Measurements from ENCODE around the gene PANX1.
A peak's percentile ranks its signal among the peaks of the same experiment; 100 is the strongest.
"Not testable (repeated sequence)": the region's sequence is repeated elsewhere in the genome, so short reads cannot be mapped to it uniquely, and the experiment has no call there.

PANX1 gene, protein sequence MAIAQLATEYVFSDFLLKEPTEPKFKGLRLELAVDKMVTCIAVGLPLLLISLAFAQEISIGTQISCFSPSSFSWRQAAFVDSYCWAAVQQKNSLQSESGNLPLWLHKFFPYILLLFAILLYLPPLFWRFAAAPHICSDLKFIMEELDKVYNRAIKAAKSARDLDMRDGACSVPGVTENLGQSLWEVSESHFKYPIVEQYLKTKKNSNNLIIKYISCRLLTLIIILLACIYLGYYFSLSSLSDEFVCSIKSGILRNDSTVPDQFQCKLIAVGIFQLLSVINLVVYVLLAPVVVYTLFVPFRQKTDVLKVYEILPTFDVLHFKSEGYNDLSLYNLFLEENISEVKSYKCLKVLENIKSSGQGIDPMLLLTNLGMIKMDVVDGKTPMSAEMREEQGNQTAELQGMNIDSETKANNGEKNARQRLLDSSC

DNA sequence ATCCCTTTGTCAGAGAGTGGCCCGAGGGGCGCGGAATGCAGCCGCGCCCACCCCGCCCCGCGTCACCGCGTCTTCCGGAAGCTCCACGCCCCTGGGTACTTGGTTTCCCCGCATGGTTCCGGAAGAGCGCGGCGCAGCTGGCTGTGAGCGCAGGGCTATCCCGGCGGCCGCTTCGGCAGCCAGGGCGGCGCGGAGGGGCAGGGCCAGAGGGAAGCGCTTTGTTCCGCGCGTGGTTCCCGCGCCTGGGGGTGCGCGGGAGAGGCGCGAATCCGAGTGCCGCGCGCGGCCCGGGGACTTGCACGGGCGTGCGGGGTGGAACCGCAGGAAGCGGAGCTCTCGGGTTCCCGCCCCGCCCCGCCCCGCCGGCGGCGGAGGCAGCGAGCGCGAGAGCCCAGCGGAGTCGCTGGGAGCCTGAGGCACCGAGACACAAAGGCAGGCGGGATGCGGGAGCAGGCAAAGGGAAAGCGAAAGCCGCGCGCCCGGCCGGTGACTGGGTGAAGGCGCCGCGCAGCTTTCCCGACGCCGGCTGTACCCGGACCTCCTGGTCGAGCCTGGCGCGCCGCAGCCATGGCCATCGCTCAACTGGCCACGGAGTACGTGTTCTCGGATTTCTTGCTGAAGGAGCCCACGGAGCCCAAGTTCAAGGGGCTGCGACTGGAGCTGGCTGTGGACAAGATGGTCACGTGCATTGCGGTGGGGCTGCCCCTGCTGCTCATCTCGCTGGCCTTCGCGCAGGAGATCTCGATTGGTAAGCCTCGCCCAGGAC is at the start of gene PANX1:
PANX1 (plus strand) TSS at position 96 of the 766 bp plus-strand sequence; CDS start at position 568, 472 bp downstream.
- peak; percentile 84 for DNase-seq (ENCODE audit: low spot score)

GRCh38 chr11:94084164-94084563 is 44.5 kb upstream of the PANX1 start:
- DNase-seq (ENCODE audit: low spot score) = no peak

GRCh38 chr11:94088906-94089305 is 39.7 kb upstream of the PANX1 start:
- no peak for DNase-seq (ENCODE audit: low spot score)

DNA sequence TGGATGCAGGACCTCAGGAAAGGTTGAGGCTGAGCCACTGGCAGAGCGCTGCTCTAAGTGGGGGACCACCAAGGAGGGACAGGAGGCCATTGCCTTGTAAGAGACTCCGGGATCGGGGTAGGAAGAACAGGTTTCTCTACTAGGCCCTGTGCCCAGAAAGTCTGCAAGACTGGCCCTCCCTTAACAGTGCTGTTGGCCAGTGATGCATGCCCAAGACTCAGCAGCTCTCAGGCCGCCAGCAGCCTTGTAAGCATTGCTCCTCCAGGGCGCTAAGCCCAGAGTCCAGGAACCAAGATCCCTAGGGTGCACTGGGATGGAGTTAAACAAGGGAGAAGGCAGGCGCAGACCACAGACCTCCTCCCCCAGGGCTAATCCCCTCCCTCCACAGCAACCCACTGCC is 39.3 kb upstream of the PANX1 start:
- no peak for DNase-seq (ENCODE audit: low spot score)

DNA sequence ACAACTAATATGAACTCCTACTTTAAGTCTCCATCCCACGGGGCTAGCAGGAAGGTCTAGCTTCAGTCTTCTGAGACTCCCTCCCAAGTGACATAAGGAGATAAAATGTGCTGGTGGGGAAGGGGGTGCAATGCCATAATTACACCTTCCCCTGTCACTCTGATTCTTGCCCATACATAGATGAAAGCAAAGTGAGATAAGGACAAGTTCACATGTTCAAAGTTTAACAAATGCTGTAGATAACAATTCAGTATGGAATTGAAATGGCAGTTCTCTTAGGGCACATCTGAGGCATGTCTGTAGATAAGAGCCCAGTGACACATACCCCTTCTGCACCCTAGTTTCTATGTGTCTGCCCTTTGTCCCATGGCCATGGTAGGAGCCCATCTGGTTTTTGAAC is 38.2 kb upstream of the PANX1 start:
- DNase-seq (ENCODE audit: low spot score) = no peak

DNA sequence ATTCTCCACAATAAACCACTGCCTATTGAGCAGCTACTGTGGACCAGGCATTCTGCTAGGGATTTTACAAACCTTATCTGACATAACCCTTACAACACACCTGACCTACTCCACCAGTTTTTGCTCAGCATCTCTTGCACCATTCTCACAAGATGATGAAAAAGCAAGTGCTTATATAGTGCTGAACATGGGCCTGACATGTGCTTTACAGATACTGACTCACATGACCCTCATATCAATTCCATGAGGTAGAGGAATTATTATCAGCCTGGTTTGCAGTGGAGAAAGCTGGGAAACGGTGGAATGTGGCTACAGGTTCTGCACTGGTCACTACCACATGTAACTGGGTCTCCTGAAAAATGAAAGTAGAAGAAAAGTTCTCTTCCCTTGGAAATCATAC is 37.5 kb upstream of the PANX1 start:
- no peak for DNase-seq (ENCODE audit: low spot score)

GRCh38 chr11:94100253-94100652 is 28.4 kb upstream of the PANX1 start:
- no peak for DNase-seq (ENCODE audit: low spot score)

DNA sequence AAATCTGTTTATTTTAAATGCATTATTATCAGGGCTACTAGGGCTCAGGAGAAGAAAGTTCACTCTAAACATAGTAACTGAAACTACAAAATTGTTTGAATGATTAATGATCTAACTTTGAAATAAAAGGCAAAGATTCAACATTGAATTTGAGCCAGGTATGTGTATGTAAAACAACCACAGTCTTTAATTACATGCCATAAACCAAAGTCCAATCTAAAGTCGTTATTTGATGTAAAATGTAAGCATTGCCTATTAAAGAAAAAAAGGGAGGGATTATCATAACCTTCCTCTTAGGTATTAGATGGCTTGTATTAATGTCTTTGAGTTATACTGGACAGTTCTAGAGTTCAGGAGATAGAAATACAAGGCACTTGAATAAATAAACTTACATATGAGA is 25.2 kb upstream of the PANX1 start:
- DNase-seq (ENCODE audit: low spot score) = no peak

- DNase-seq (ENCODE audit: low spot score) = no peak
Observed at GRCh38 chr11:94104734-94105133, 23.9 kb upstream of the PANX1 start.

DNA sequence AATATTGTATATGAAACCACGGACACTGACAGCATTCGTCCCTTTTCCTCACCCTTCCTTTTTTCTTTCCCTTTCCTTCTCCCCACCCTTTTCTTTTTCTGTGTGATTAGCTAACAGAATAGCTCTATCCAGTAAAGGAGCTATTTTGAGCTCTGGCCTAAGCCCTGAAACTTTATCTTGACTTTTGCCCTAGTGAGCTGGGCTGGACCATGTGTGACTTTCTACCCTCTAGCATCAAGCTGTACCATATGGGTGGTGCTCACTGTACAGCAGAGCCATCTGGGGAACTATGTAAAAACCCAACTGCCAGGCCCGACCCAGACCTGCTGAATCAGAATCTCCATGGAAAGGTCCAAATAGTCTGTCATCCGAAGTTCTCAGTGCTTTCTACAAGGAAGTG is 21.9 kb upstream of the PANX1 start:
- DNase-seq (ENCODE audit: low spot score) = no peak

DNA sequence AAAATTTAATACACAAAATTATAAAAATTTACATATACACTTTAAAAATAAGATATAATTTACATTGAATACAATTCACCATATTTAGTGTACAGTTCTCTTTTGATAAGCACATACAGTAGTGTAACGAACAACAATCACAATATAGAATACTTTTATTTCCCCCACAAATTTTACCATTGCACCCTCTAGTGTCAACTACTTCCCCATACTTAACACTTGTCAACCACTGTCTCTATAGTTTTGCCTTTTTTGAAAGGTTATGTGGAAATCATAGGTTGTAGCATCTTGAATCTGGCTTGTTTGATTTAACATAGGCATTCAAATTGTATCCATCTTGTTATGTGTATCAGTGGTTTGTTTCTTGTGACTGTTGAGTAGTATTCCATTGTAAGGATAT is 21.3 kb upstream of the PANX1 start:
- DNase-seq (ENCODE audit: low spot score) = peak; percentile 9

DNA sequence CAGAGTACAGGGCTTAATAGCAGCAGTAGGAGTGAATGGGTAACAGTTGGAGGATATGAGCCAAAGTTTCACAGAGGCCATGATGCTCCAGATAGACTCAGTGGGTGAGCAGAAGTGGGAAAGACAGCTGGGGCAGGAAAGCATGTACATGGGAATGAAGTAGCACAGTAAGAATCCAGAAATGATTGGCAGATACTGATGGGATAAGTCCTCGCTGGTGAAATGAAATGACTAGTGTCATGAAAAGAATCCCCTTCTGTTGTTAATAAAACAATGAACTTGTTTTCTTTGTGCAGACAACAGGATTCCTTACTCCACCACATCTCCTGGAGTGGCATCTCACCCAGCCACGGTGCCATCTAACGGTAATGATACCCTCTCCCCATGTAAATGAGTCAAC is 17.4 kb upstream of the PANX1 start:
- no peak for DNase-seq (ENCODE audit: low spot score)

DNA sequence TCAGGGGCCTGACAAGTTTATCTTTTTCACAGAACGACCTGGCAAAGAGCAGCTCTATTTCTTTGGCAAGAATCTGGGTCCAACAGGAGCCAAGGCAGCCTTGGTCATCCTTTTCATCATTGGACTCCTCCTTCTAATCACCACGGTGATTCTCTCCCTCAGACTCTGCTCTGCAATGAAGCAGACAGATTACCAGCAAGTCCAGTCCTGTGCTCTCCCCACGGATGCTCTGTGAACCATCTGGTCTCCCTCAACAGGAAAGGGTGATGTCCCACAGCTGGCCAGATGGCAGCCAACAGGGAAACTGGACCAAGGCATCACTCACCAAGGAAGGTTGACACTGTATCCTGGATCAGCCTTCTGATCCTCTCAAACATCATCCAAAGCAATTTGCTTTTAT is 17.0 kb upstream of the PANX1 start:
- DNase-seq (ENCODE audit: low spot score) = no peak

GRCh38 chr11:94112206-94112953 is 16.3 kb upstream of the PANX1 start:
- no peak for DNase-seq (ENCODE audit: low spot score)

- no peak for DNase-seq (ENCODE audit: low spot score)
Observed at GRCh38 chr11:94117197-94117574, 11.5 kb upstream of the PANX1 start.

- no peak for DNase-seq (ENCODE audit: low spot score)
Observed at GRCh38 chr11:94117871-94118270, 10.8 kb upstream of the PANX1 start.

GRCh38 chr11:94119676-94120075 is 9.0 kb upstream of the PANX1 start:
- DNase-seq (ENCODE audit: low spot score) = not testable (repeated sequence)

GRCh38 chr11:94120516-94120915 is 8.1 kb upstream of the PANX1 start:
- DNase-seq (ENCODE audit: low spot score) = not testable (repeated sequence)

DNA sequence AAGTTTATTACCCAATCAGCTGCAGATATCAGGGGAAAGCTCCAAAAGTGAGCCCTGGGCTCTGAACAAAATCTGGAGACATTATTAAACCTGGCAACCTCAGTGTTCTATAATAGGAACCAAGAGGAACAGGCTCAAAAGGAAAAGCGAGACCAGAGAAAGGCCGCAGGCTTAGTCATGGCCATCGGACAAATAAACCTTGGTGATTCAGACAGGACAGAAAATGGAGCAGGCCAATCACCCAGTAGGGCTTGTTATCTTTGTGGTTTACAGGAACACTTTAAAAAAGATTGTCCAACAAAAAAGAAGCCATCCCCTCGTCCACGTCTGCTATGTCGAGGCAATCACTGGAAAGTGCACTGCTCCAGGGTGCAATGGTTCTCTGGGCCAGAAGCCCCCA is 7.7 kb upstream of the PANX1 start:
- DNase-seq (ENCODE audit: low spot score) = no peak

DNA sequence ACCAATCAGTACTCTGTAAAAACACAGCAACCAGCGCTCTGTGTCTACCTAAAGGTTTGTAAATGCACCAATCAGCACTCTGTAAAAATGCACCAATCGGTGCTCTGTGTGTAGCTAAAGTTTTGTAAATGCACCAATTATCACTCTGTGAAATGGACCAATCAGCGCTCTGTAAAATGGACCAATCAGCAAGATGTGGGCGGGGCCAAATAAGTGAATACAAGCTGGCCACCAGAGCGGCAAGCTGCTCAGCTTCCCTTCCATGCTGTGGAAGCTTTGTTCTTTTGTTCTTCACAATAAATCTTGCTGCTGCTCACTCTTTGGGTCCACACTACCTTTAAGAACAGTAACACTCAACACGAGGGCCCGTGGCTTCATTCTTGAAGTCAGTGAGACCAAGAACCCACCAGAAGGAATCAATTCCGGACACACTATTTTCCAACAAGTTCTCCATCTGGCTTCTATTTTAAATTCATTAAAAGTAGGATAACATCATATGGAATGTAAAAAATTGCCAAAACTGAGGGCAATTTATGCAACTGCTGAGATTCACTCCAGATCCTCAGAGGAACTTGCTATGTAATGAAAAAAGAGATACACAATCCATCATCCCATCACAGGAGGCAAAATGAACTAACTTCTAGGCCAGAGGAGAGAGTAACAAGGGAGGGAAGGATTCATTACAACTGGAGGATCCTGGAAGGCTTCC is 3.1 kb upstream of the PANX1 start:
- peak; percentile 77 for DNase-seq (ENCODE audit: low spot score)

DNA sequence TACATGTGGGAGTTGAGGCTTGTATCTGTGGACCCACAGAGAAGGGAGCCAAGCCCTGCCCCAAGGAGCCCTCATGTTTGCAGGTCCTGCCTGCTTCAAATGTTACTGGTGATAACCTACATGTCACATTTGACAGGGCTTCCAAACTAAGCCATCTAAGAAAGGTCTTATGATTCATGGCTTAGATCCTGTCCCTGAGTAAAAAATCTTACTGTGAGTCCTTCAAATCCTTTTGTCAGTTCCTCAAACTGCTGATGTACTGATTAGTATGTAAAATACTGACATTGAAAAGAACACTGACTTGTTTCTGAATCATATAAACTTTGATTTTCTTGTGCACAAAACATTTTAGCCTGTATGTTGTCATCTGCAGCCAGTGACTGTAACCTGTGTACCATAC is 1.0 kb upstream of the PANX1 start:
- peak; percentile 15 for DNase-seq (ENCODE audit: low spot score)

DNA sequence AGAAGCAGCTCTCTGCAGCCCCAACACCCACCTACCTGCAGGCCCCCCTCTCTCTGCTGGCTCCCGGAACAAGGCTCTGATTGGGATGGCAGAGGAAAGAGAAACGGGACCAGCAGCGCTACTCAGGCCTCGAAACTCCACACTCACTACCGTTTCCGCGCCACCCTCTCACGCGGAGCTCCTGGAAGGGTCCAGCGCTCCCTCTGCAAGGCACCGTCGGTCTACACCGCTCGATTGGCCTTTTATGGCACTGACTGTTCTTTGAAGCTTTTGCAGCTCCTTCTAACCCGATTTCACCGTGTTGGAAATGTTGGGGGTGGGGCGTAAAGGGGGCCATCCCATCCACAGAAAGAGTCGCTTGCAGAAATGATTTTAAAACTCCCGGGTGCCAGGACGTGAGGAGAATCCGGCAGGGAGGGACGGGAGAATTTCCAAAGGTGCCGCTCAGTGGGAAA is 323 bp upstream of the PANX1 start:
- DNase-seq (ENCODE audit: low spot score) = no peak

Measured in NAMALWA (cell line).